Spleen (tissue), 11 donors: ENCODE measurements around the gene GDPD5. TPM values are rescaled to one million over a fixed set of nuclear protein-coding genes. Genes with fewer than 3 reads are reported as not detected.

Experiments used
- DNase-seq: peaks from one replicate; pipeline ENCODE4 v3.0.0-alpha.2; 2020
- H3K27ac ChIP-seq, 8 donors: fragments of 200-600 bp; sonication (generic) in 7 of 8; 1 replicate in 4 of 8; 2 replicates in 4 of 8; pipeline versions ENCODE4 v1.5.0 to v1.8.0; 2016 to 2021; ENCODE audit warnings: inconsistent platforms in 4 of 8, mild to moderate bottlenecking in 4 of 8, moderate library complexity in 1 of 8
- H3K27me3 ChIP-seq, 7 donors: fragments of 200-600 bp; sonication (generic) in 6 of 7; replicated peaks in 1 of 7; 1 replicate in 4 of 7; 2 replicates in 3 of 7; pipeline versions ENCODE4 v1.5.0 to v1.8.0; 2016 to 2021; ENCODE audit warnings: inconsistent platforms in 3 of 7, mild to moderate bottlenecking in 1 of 7
- H3K36me3 ChIP-seq, 6 donors: fragments of 200-600 bp; sonication (generic) in 5 of 6; 1 replicate in 4 of 6; 2 replicates in 2 of 6; pipeline versions ENCODE4 v1.5.0 to v1.8.0; 2016 to 2021; ENCODE audit warnings: inconsistent platforms in 2 of 6
- H3K4me1 ChIP-seq, 6 donors: fragments of 200-600 bp; sonication (generic) in 5 of 6; 1 replicate in 3 of 6; 2 replicates in 3 of 6; pipeline versions ENCODE4 v1.5.0 to v1.8.0; 2016 to 2021; ENCODE audit warnings: inconsistent platforms in 3 of 6
- H3K4me3 ChIP-seq, 8 donors: fragments of 200-600 bp; sonication (generic) in 7 of 8; 1 replicate in 4 of 8; 2 replicates in 4 of 8; pipeline versions ENCODE4 v1.5.0 to v1.8.0; 2016 to 2021; ENCODE audit warnings: inconsistent platforms in 4 of 8, mild to moderate bottlenecking in 4 of 8, moderate library complexity in 2 of 8
- H3K9me3 ChIP-seq, 8 donors: fragments of 200-600 bp; sonication (generic) in 7 of 8; 1 replicate in 4 of 8; 2 replicates in 4 of 8; pipeline versions ENCODE4 v1.5.0 to v1.8.0; 2016 to 2021; ENCODE audit warnings: inconsistent platforms in 4 of 8
- POLR2A ChIP-seq, 3 donors: fragments of 450-650 bp; IDR thresholded peaks; one replicate each; pipeline ENCODE4 v1.5.1; 2017; ENCODE audit warnings: antibody characterized with exemption in 3 of 3, mild to moderate bottlenecking in 1 of 3
- POLR2AphosphoS5 ChIP-seq, 3 donors: sonication (generic); formaldehyde crosslinking; IDR thresholded peaks; one replicate each; pipeline ENCODE4 v1.5.1; 2017; ENCODE audit warnings: antibody characterized with exemption in 3 of 3
- WGBS, 5 donors: extraction: QIAGEN DNeasy Blood & Tissue Kit in 3 of 5; methylation state at CpG; one replicate each; pipeline versions ENCODE4 v1.1.5 to v1.1.7; 2013 to 2018; 5-methylcytosine and 5-hydroxymethylcytosine counted together
- intact Hi-C: fragments of 100-400 bp; cut with DNase I; formaldehyde crosslinking; loops from one replicate; pipeline ENCODE4 v1.15.0; 2023; ENCODE audit warnings: low total_unique reads
- polyA plus RNA-seq, 3 donors: library from polyadenylated mRNA; stranded (reverse); fragments of 200-250 nt; gene quantifications; one replicate each; pipeline ENCODE4 v1.2.1, GENCODE V29; 2013
- total RNA-seq, 7 donors: library from RNA; depleted of rRNA in 3 of 7; stranded (reverse); fragments of >200 nt in 3 of 7; fragmentation: NEBNext Ultra II Directional in 4 of 7; extraction: Animal tissue kit (Norgen Biotek cat#: 25700) in 4 of 7; gene quantifications; one replicate each; pipeline versions ENCODE4 v1.1.0 to v1.2.1, GENCODE V29; 2016 to 2021
- TF ChIP-seq, protein P1 (sequence below), 11 experiments: fragments of 200-600 bp in 7 of 11; fragments of 450-650 bp in 4 of 11; sonication (generic) in 4 of 11; IDR thresholded peaks in 8 of 11; conservative IDR thresholded peaks in 3 of 11; 1 replicate in 7 of 11; 2 replicates in 4 of 11; pipeline versions ENCODE4 v1.4.0 to v1.8.0; 2016 to 2021; ENCODE audit warnings: antibody characterized with exemption in 11 of 11, inconsistent platforms in 4 of 11, mild to moderate bottlenecking in 1 of 11
- donor health status: healthy with polysubstance abuse.
- donor health status: DM: no; HTN: no; CAD: no; lungs with moderate emphysema.
- donor health status: DM: no; HTN: no; CAD: no.
- donor health status: Bipolar disorder and iron deficiency.
- donor health status: healthy.
- donor health status: DM: no; HTN: no; CAD: no.
- donor health status: DM: yes; HTN: yes; CAD: no.

Gene GDPD5
- total and polyA plus RNA-seq, 10 donors: 44.6 to 273 (median 146) TPM

DNA sequence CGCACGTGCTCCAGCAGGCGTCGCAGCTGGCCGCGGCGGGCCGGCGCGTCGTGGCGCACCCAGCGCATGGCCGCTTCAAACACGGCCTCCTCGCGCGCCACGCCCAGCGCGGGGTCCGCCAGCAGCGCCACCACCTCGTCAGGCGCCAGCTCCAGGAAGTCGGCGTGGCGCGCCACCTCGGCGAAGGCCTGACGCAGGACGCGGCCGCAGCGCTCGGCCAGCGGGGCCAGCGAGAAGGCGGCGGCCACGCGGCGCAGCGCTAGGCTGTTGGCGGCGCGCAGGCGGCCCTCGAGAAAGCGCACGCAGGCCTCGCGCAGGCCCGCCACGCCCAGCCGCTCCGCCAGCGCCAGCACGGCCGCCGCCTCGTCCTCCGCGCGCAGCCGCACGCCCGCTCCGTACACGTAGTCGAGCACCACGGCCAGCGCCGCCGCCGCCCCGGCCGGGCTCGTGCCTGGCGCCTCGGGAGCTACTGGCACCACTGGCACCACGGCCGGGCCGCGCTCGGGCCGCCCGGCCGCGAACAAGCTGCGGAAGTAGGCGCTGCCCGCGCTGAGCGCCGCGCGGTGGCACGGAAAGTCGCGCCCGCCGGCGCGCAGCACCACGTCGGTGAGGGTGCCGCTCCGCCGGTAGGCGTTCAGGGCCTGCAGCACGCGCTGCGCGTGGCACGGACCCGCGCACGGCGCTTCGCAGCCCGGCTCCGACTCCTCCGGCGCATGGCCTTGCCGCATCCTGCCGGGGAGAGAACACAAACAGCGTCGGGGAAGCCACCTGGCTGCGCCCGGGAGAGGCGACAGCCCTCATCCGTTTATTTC lies 95.6 kb downstream of the GDPD5 start:
- Histone ChIP-seq H3K36me3 (peaks cover 0 to 11% (median 3%) of the 10 kb centered on the region in 6 donors), H3K4me1 (peaks cover 5 to 56% (median 26%) of the 10 kb centered on the region in 6 donors), H3K9me3 (peaks cover 0 to 9% (median 0%) of the 10 kb centered on the region in 8 donors), H3K27me3 (peaks cover 0 to 57% (median 35%) of the 10 kb centered on the region in 7 donors), H3K27ac (peak overlapping the region in 7 of 8 donors; percentile 29 to 74 (median 61)), H3K4me3 (peak overlapping the region; percentile 0 to 75 (median 46))
- intact Hi-C loops: no loop called here
- 1 to 7% (median 2%) methylated on average over 3 to 134 of the region's 134 CpGs for WGBS, 5 donors
- DNase-seq: peak; percentile 88
- TF ChIP-seq POLR2AphosphoS5 (IDR thresholded peaks at IDR 0.05): peak in 2 of 3 donors; percentile 9 to 55
- TF ChIP-seq POLR2A (IDR thresholded peaks at IDR 0.05): no peak
- TF ChIP-seq, protein P1, sequence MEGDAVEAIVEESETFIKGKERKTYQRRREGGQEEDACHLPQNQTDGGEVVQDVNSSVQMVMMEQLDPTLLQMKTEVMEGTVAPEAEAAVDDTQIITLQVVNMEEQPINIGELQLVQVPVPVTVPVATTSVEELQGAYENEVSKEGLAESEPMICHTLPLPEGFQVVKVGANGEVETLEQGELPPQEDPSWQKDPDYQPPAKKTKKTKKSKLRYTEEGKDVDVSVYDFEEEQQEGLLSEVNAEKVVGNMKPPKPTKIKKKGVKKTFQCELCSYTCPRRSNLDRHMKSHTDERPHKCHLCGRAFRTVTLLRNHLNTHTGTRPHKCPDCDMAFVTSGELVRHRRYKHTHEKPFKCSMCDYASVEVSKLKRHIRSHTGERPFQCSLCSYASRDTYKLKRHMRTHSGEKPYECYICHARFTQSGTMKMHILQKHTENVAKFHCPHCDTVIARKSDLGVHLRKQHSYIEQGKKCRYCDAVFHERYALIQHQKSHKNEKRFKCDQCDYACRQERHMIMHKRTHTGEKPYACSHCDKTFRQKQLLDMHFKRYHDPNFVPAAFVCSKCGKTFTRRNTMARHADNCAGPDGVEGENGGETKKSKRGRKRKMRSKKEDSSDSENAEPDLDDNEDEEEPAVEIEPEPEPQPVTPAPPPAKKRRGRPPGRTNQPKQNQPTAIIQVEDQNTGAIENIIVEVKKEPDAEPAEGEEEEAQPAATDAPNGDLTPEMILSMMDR (IDR thresholded peaks at IDR 0.05 in 8 of 11, conservative IDR thresholded peaks at IDR 0.05 in 3 of 11): peak in 1 of 11 experiments; percentile 8

DNA sequence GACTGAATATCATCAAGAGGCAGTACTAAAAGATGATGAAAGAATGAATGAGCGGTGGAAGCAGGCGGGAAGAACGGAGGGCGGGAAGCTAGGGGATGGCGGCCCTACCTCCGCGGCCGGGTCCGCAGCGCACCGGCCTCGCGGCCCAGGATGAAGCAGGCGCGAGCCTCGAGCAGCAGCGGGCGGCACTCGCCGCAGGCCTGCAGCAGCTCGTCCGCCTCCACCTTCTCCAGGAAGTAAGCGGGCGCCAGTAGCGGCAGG lies 96.2 kb downstream of the GDPD5 start:
- TF ChIP-seq POLR2A (IDR thresholded peaks at IDR 0.05) (no peak), POLR2AphosphoS5 (IDR thresholded peaks at IDR 0.05) (peak in 1 of 3 donors; percentile 29)
- TF ChIP-seq, protein P1 (IDR thresholded peaks at IDR 0.05 in 8 of 11, conservative IDR thresholded peaks at IDR 0.05 in 3 of 11): no peak
- H3K9me3 ChIP-seq: peaks cover 0 to 9% (median 0%) of the 10 kb centered on the region in 8 donors
- 26 to 39% (median 34%) methylated on average over 5 to 25 of the region's 25 CpGs for whole genome bisulfite sequencing, 5 donors
- no peak for DNase-seq
- H3K36me3 ChIP-seq: peaks cover 0 to 6% (median 0%) of the 10 kb centered on the region in 6 donors
- H3K27me3 ChIP-seq: peaks cover 0 to 57% (median 35%) of the 10 kb centered on the region in 7 donors
- intact Hi-C loops: no loop called here
- peak overlapping the region in 5 of 8 donors; percentile 52 to 74 (median 70) for H3K27ac ChIP-seq
- peak overlapping the region in 6 of 8 donors; percentile 15 to 75 (median 46) for H3K4me3 ChIP-seq
- peaks cover 5 to 56% (median 26%) of the 10 kb centered on the region in 6 donors for H3K4me1 ChIP-seq

DNA sequence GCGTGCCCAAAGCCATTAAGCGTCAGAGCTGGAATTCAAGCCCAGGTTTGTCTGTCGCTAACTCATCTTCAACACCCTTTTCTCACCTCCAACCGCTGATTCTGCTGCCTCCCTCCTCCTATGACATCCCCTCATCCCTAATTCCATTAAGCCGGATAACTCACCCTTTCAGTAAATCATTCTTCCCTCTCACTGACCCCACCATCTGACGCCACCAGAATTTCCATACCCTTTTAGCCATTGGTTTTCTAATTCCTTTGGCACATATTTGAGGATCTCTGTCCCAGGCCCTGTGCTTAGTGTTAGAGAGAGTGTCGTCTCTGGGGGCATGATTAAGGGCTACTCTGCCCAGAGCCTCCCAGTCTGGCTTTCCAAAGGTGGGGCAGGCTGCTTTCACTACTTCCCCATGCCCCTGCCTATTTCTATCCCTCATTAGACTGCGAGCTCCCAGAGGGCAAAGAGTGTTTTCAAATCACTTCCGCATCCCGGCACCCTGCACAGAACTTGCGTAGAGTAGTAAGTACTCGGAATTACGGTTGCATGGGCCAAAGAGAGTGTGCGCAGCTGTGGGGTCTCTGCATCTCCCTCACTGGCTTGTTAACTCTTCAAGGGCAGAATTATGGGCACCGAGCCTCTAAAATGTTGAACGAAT lies 96.6 kb downstream of the GDPD5 start:
- Histone ChIP-seq H3K27ac (peak overlapping the region in 1 of 8 donors; percentile 70), H3K36me3 (peaks cover 0 to 2% (median 0%) of the 10 kb centered on the region in 6 donors), H3K4me3 (peak overlapping the region in 2 of 8 donors; percentile 44 to 75), H3K27me3 (peaks cover 0 to 57% (median 35%) of the 10 kb centered on the region in 7 donors), H3K9me3 (peaks cover 0 to 9% (median 0%) of the 10 kb centered on the region in 8 donors), H3K4me1 (peaks cover 5 to 56% (median 26%) of the 10 kb centered on the region in 6 donors)
- WGBS, 5 donors: 76 to 85% (median 80%) methylated on average over 16 of the region's 16 CpGs
- peak; percentile 45 for DNase-seq
- intact Hi-C loops: no loop called here
- TF ChIP-seq, protein P1 (IDR thresholded peaks at IDR 0.05 in 8 of 11, conservative IDR thresholded peaks at IDR 0.05 in 3 of 11): no peak
- TF ChIP-seq POLR2AphosphoS5 (IDR thresholded peaks at IDR 0.05): no peak
